H1 (cell line): ENCODE data around the gene IL36RN. TPM values are rescaled to one million over a fixed set of nuclear protein-coding genes. Genes with fewer than 3 reads are reported as not detected.

Experiments used
- CTBP2 ChIP-seq: IDR thresholded peaks from 2 replicates; pipeline ENCODE4 v1.7.0; 2011; ENCODE audit warnings: borderline replicate concordance, mild to moderate bottlenecking, moderate library complexity, mixed read lengths, low read length; ENCODE audit not compliant: insufficient read depth, insufficient read length
- MAFK ChIP-seq: IDR thresholded peaks from 2 replicates; pipeline ENCODE4 v1.6.1; 2012; ENCODE audit warnings: low read depth, mild to moderate bottlenecking, improper control_type of control experiment, low read length
- NRF1 ChIP-seq: IDR thresholded peaks from 2 replicates; pipeline ENCODE4 v1.6.1; 2011; ENCODE audit warnings: mild to moderate bottlenecking, low read depth, low read length, improper control_type of control experiment
- POLR2AphosphoS5 ChIP-seq: IDR thresholded peaks from 2 replicates; pipeline ENCODE4 v1.6.1; 2011; ENCODE audit warnings: low read depth, low read length
- TCF12 ChIP-seq: IDR thresholded peaks from 2 replicates; pipeline ENCODE4 v1.6.1; 2011; ENCODE audit warnings: low read depth, mild to moderate bottlenecking, low read length
- polyA plus RNA-seq, 7 experiments: library from polyadenylated mRNA; depleted of rRNA in 3 of 7; stranded (reverse) in 5 of 7; unstranded in 2 of 7; fragments of >200 nt in 5 of 7; fragments of 200-250 nt in 2 of 7; gene quantifications; 1 replicate in 5 of 7; 2 replicates in 1 of 7; 4 replicates in 1 of 7; pipeline versions ENCODE4 v1.2.1 to v1.2.3, GENCODE V29; 2011 to 2013; ENCODE audit warnings: missing spikeins in 2 of 7, mixed read lengths in 2 of 7
- total RNA-seq: library from RNA; stranded (reverse); fragmentation: NEBNext Ultra II Directional; extraction: Animal tissue kit (Norgen Biotek cat#: 25700); gene quantifications from 2 replicates; pipeline ENCODE4 v1.2.1, GENCODE V29; 2021

Gene IL36RN
- total and polyA plus RNA-seq, 2 of the 8 experiments (the other 6 are each of a cell fraction or from before 2014, with no cell fraction given) = not detected

GRCh38 chr2:113028112-113028511 is 30.9 kb upstream of the IL36RN start (continued):
- TF ChIP-seq MAFK (no peak), TCF12 (no peak), NRF1 (no peak), CTBP2 (no peak), POLR2AphosphoS5 (no peak)
